ENCODE data around the gene SNAPIN.

SNAPIN gene

GRCh38 chr1:153658400-153659174 is at the start of gene SNAPIN:
TSS of gene SNAPIN (plus strand) at chr1:153658703. CDS start at chr1:153658744, 41 bp downstream.
- DNase-seq, result peak; percentile 93

- DNase-seq, result no peak
Observed at GRCh38 chr1:153608742-153609584, 49.5 kb upstream of the SNAPIN start.

GRCh38 chr1:153609585-153609907 is 49.0 kb upstream of the SNAPIN start:
- DNase-seq, result no peak

GRCh38 chr1:153610334-153610733 is 48.2 kb upstream of the SNAPIN start:
- no peak for DNase-seq

GRCh38 chr1:153610811-153611301 is 47.6 kb upstream of the SNAPIN start:
- no peak for DNase-seq

- DNase-seq, result no peak
Observed at GRCh38 chr1:153611356-153611755, 47.1 kb upstream of the SNAPIN start.

GRCh38 chr1:153612111-153612754 is 46.3 kb upstream of the SNAPIN start:
- no peak for DNase-seq

- DNase-seq, result no peak
Observed at GRCh38 chr1:153612755-153613331, 45.7 kb upstream of the SNAPIN start, which contains the start of gene S100A16. TSS of gene S100A16 (minus strand) at chr1:153613137. CDS start at chr1:153608151, 4,986 bp downstream.

- no peak for DNase-seq
Observed at GRCh38 chr1:153613406-153613805, 45.1 kb upstream of the SNAPIN start.

- no peak for DNase-seq
Observed at GRCh38 chr1:153614189-153614900, 44.2 kb upstream of the SNAPIN start.

GRCh38 chr1:153614906-153615305 is 43.6 kb upstream of the SNAPIN start:
- no peak for DNase-seq

- no peak for DNase-seq
Observed at GRCh38 chr1:153615406-153615805, 43.1 kb upstream of the SNAPIN start.

- no peak for DNase-seq
Observed at GRCh38 chr1:153616144-153616916, 42.2 kb upstream of the SNAPIN start, which contains the start of gene S100A14. TSS of gene S100A14 (minus strand) at chr1:153616325. CDS start at chr1:153615858, 467 bp downstream.

GRCh38 chr1:153616917-153617311 is 41.6 kb upstream of the SNAPIN start:
- DNase-seq, result no peak

GRCh38 chr1:153617663-153618062 is 40.8 kb upstream of the SNAPIN start:
- no peak for DNase-seq

- no peak for DNase-seq
Observed at GRCh38 chr1:153619171-153619570, 39.3 kb upstream of the SNAPIN start.

- no peak for DNase-seq
Observed at GRCh38 chr1:153623101-153623500, 35.4 kb upstream of the SNAPIN start.

GRCh38 chr1:153624965-153625611 is 33.4 kb upstream of the SNAPIN start:
- no peak for DNase-seq

- DNase-seq, result no peak
Observed at GRCh38 chr1:153626477-153626903, 32.0 kb upstream of the SNAPIN start.

- peak; percentile 40 for DNase-seq
Observed at GRCh38 chr1:153626904-153627714, 31.4 kb upstream of the SNAPIN start, which contains the start of gene S100A13. TSS of gene S100A13 (minus strand) at chr1:153627505. CDS start at chr1:153626472, 1,033 bp downstream.

Measured in stimulated activated CD8-positive, alpha-beta memory T cell treated with anti-CD3 and anti-CD28 coated beads, Interleukin-4, amount 100 ng/mL, for 48 hours (primary cell).